HEK293 (cell line): ENCODE results near the gene ARNT2.

Experiments used
- CTCF ChIP-seq: fragments of 450-650 bp; formaldehyde crosslinking; IDR thresholded peaks from 2 replicates; pipeline ENCODE4 v1.5.1; 2016; ENCODE audit warnings: missing biosample characterization, missing genetic modification characterization
- KLF1 ChIP-seq: fragments of 450-650 bp; formaldehyde crosslinking; IDR thresholded peaks from 2 replicates; pipeline ENCODE4 v1.5.1; 2016; ENCODE audit warnings: missing biosample characterization, missing genetic modification characterization
- PRDM6 ChIP-seq: fragments of 450-650 bp; formaldehyde crosslinking; IDR thresholded peaks from 2 replicates; pipeline ENCODE4 v1.5.1; 2017; ENCODE audit warnings: missing biosample characterization, missing genetic modification characterization
- ZBTB17 ChIP-seq: fragments of 450-650 bp; formaldehyde crosslinking; IDR thresholded peaks from 2 replicates; pipeline ENCODE4 v1.5.1; 2016; ENCODE audit warnings: missing biosample characterization, missing genetic modification characterization
- ZBTB8A ChIP-seq: fragments of 450-650 bp; formaldehyde crosslinking; IDR thresholded peaks from 2 replicates; pipeline ENCODE4 v1.5.1; 2016; ENCODE audit warnings: missing biosample characterization, missing genetic modification characterization
- ZFP3 ChIP-seq: fragments of 450-650 bp; formaldehyde crosslinking; IDR thresholded peaks from 2 replicates; pipeline ENCODE4 v1.5.1; 2016; ENCODE audit warnings: low read depth, missing biosample characterization, missing genetic modification characterization
- ZNF24 ChIP-seq: fragments of 450-650 bp; formaldehyde crosslinking; IDR thresholded peaks from 2 replicates; pipeline ENCODE4 v1.5.1; 2016; ENCODE audit warnings: missing biosample characterization, missing genetic modification characterization
- ZNF366 ChIP-seq: fragments of 450-650 bp; formaldehyde crosslinking; conservative IDR thresholded peaks from 2 replicates; pipeline ENCODE4 v1.5.1; 2016; ENCODE audit warnings: missing biosample characterization, missing genetic modification characterization
- ZNF423 ChIP-seq: fragments of 450-650 bp; formaldehyde crosslinking; IDR thresholded peaks from 2 replicates; pipeline ENCODE4 v1.5.1; 2016; ENCODE audit warnings: missing biosample characterization, missing genetic modification characterization
- ZNF501 ChIP-seq: fragments of 450-650 bp; formaldehyde crosslinking; IDR thresholded peaks from 2 replicates; pipeline ENCODE4 v1.5.1; 2016; ENCODE audit warnings: missing biosample characterization, missing genetic modification characterization
- ZNF776 ChIP-seq: fragments of 450-650 bp; formaldehyde crosslinking; IDR thresholded peaks from 2 replicates; pipeline ENCODE4 v1.5.0; 2017; ENCODE audit warnings: missing biosample characterization, missing genetic modification characterization, borderline replicate concordance
- ZSCAN5A ChIP-seq: fragments of 450-650 bp; formaldehyde crosslinking; IDR thresholded peaks from 2 replicates; pipeline ENCODE4 v1.5.1; 2016; ENCODE audit warnings: missing biosample characterization, missing genetic modification characterization

DNA sequence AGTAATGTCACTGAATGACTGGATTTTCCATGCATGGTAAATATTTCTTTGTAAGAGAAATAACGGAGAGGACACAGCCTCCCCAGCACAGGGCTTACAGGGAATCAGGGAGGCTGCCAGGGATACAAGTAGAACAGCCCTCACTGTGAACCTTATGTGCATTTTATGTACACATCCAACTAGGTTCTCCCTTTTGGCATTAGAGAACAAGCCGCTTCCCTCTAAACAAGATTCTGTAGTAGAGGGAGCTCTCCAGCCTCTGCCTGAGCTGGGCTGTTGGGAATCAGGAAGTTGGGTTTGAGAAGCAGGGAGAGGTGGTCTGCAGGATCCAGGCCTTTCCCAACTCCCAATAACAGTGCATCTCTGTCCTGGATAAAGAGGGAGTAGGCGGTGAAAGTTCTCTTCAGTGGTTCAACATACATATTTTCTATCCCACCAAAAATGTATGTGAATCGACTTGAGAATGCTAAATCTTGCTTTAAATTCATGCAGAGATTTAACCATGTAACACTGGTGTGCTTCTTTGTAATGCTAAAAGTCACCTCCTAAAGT, 83.7 kb downstream of the ARNT2 start:
- TF ChIP-seq KLF1 (tag by site-specific recombination), result no peak
- TF ChIP-seq ZSCAN5A (tag by site-specific recombination), result no peak
- no peak for TF ChIP-seq CTCF (tag by site-specific recombination)
- TF ChIP-seq PRDM6 (tag by site-specific recombination), result no peak
- TF ChIP-seq ZNF423 (tag by site-specific recombination), result no peak
- no peak for TF ChIP-seq ZBTB17 (tag by site-specific recombination)
- no peak for TF ChIP-seq ZNF501 (tag by site-specific recombination)
- TF ChIP-seq ZFP3 (tag by site-specific recombination), result no peak
- no peak for TF ChIP-seq ZNF366 (tag by site-specific recombination)
- no peak for TF ChIP-seq ZBTB8A (tag by site-specific recombination)
- no peak for TF ChIP-seq ZNF24 (tag by site-specific recombination)
- no peak for TF ChIP-seq ZNF776 (tag by site-specific recombination)
